Measurements from ENCODE around the gene SLC45A1.
"Not testable (repeated sequence)": the region's sequence is repeated elsewhere in the genome, so short reads cannot be mapped to it uniquely, and the experiment has no call there.

The SLC45A1 gene

DNA sequence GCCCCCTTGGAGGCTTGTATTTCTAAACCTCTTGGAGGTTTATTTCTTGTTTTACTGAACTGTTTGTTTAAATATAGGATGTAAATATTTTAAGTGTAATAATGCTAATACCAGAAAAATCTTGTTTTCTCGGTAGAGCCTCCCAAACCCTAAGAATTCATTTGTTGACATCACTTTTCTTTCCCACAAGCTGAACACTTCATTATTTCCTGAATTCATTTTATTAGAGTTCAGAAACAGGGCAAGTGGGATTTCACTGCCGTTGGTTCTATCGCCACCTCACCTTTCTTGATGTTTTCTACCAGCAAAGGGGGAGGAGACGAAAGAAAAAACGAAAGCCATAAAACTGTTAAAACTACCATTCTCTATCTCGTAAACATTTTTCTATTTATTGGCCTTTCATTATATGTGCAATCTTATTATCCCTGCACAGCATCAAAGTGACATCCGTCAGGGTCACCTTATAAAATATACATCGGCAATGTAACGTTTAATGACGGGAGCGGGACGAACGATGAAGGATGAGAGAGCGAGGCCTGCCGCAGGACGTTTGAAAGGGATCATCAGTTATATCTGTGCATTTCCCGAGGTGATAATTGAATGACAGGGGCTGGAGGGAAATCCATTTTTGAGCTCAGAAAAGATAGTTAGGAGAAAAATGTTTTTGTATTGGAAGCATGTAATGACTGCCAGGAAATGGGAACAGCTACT lies 59.5 kb downstream of the SLC45A1 start:
- no peaks in the 10 kb centered on the region for H3K9me3 ChIP-seq (replicated peaks; ENCODE audit: low read length)
- H3K4me2 ChIP-seq (ENCODE audit: low read length) = no peak overlapping the region
- H3K36me3 ChIP-seq (ENCODE audit: insufficient read depth, low read length) = peaks cover 39% of the 10 kb centered on the region
- no peak overlapping the region for H3K9ac ChIP-seq (ENCODE audit: low read depth, low read length)
- H3K4me1 ChIP-seq (ENCODE audit: control insufficient read depth, insufficient read depth, low read length) = peaks cover 61% of the 10 kb centered on the region
- no peaks in the 10 kb centered on the region for H3K27me3 ChIP-seq (ENCODE audit: control insufficient read depth, insufficient read depth, low read length)
- no peak overlapping the region for H3K4me3 ChIP-seq (ENCODE audit: low read length)

DNA sequence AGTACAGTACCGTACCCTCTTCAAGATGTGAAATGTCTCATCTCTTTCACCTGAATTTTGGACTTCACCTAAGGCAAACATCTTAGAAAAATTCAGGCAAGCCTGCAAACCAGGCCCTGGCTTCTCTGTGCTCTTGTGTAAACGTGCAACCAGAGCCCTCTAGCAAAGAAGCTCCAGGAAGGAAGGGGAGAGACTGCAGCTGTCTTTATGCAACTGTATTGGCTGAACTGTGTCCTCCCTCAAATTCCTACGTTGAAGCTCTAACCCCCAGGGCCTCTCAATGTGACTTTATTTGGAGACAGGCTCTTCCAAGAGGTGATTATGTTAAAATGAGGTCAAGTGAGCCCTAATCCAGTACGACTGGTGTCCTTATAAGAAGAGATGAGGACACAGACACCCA lies 60.3 kb downstream of the SLC45A1 start:
- Histone ChIP-seq H3K4me1 (ENCODE audit: control insufficient read depth, insufficient read depth, low read length) (peaks cover 54% of the 10 kb centered on the region), H3K9ac (ENCODE audit: low read depth, low read length) (peak overlapping the region; percentile 4), H3K9me3 (replicated peaks; ENCODE audit: low read length) (no peaks in the 10 kb centered on the region), H3K36me3 (ENCODE audit: insufficient read depth, low read length) (peaks cover 40% of the 10 kb centered on the region), H3K27me3 (ENCODE audit: control insufficient read depth, insufficient read depth, low read length) (no peaks in the 10 kb centered on the region), H3K4me3 (ENCODE audit: low read length) (no peak overlapping the region), H3K4me2 (ENCODE audit: low read length) (no peak overlapping the region)

- Histone ChIP-seq H3K36me3 (ENCODE audit: insufficient read depth, low read length) (peaks cover 41% of the 10 kb centered on the region), H3K9ac (ENCODE audit: low read depth, low read length) (peak overlapping the region; percentile 4)
Measured at GRCh38 chr1:8378981-8379470, 61.1 kb downstream of the SLC45A1 start.

GRCh38 chr1:8379513-8380186 lies 61.7 kb downstream of the SLC45A1 start:
- Histone ChIP-seq H3K9me3 (replicated peaks; ENCODE audit: low read length) (no peaks in the 10 kb centered on the region), H3K4me3 (ENCODE audit: low read length) (no peak overlapping the region), H3K27me3 (ENCODE audit: control insufficient read depth, insufficient read depth, low read length) (no peaks in the 10 kb centered on the region), H3K4me1 (ENCODE audit: control insufficient read depth, insufficient read depth, low read length) (peaks cover 47% of the 10 kb centered on the region), H3K4me2 (ENCODE audit: low read length) (no peak overlapping the region), H3K36me3 (ENCODE audit: insufficient read depth, low read length) (peaks cover 38% of the 10 kb centered on the region), H3K9ac (ENCODE audit: low read depth, low read length) (peak overlapping the region; percentile 4)

More at GRCh38 chr1:8378981-8379470, 61.1 kb downstream of the SLC45A1 start:
- Histone ChIP-seq H3K4me2 (ENCODE audit: low read length) (no peak overlapping the region), H3K4me3 (ENCODE audit: low read length) (no peak overlapping the region), H3K9me3 (replicated peaks; ENCODE audit: low read length) (no peaks in the 10 kb centered on the region), H3K27me3 (ENCODE audit: control insufficient read depth, insufficient read depth, low read length) (no peaks in the 10 kb centered on the region), H3K4me1 (ENCODE audit: control insufficient read depth, insufficient read depth, low read length) (peaks cover 47% of the 10 kb centered on the region)

GRCh38 chr1:8380310-8380709 lies 62.4 kb downstream of the SLC45A1 start:
- H3K4me1 ChIP-seq (ENCODE audit: control insufficient read depth, insufficient read depth, low read length) = peaks cover 48% of the 10 kb centered on the region
- H3K9ac ChIP-seq (ENCODE audit: low read depth, low read length) = not testable (repeated sequence)

DNA sequence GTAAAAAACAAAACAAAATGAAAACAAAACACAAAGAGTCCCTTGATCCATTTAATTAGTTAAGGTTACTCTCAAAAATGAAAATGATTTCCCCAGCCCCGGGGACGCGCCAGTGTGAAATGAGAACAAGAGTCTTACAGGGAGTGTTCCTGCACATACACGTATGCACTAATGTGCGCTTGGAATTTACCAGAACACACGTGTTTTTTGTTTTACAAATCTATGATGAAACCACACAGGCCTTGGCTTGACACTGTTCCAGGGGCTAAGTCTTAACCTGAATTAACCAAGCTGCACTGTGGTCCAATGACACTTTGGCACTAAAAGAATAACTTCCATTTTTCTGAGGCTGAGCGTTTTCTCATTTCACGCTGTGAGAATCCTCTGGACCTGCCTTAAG lies 63.7 kb downstream of the SLC45A1 start:
- Histone ChIP-seq H3K4me3 (ENCODE audit: low read length) (no peak overlapping the region), H3K4me2 (ENCODE audit: low read length) (peak overlapping the region; percentile 5), H3K4me1 (ENCODE audit: control insufficient read depth, insufficient read depth, low read length) (peaks cover 50% of the 10 kb centered on the region), H3K9ac (ENCODE audit: low read depth, low read length) (no peak overlapping the region), H3K27me3 (ENCODE audit: control insufficient read depth, insufficient read depth, low read length) (no peaks in the 10 kb centered on the region), H3K9me3 (replicated peaks; ENCODE audit: low read length) (no peaks in the 10 kb centered on the region), H3K36me3 (ENCODE audit: insufficient read depth, low read length) (peaks cover 42% of the 10 kb centered on the region)

More at GRCh38 chr1:8380310-8380709, 62.4 kb downstream of the SLC45A1 start:
- not testable (repeated sequence) for H3K9me3 ChIP-seq (replicated peaks; ENCODE audit: low read length); H3K27me3 ChIP-seq (ENCODE audit: control insufficient read depth, insufficient read depth, low read length); H3K4me2 ChIP-seq (ENCODE audit: low read length); H3K4me3 ChIP-seq (ENCODE audit: low read length)
- peaks cover 40% of the 10 kb centered on the region for H3K36me3 ChIP-seq (ENCODE audit: insufficient read depth, low read length)

DNA sequence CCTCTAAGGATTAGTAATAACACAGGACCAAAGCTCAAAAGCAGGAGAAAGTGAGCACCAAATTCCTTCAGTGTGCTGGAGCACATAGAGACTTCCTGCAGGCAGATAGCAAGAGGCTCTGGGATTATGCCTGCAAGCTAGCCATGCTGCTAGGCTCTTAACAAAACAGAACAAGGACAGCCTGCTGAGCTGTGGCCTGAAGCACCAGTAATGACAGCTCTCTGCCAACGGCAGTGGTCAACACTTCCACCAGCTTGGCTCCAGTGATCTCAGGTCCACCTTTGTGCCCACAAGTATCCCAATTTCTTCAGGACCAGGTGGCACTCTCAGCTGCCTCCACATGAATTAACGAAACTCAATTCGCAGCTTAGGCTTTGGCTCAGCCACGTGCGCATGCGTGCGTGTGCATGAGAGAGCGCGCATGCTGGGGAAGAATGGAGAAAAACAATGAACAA lies 64.2 kb downstream of the SLC45A1 start:
- no peak overlapping the region for H3K9ac ChIP-seq (ENCODE audit: low read depth, low read length)
- no peaks in the 10 kb centered on the region for H3K27me3 ChIP-seq (ENCODE audit: control insufficient read depth, insufficient read depth, low read length)
- peak overlapping the region; percentile 5 for H3K4me2 ChIP-seq (ENCODE audit: low read length)
- H3K4me1 ChIP-seq (ENCODE audit: control insufficient read depth, insufficient read depth, low read length) = peaks cover 50% of the 10 kb centered on the region
- H3K4me3 ChIP-seq (ENCODE audit: low read length) = no peak overlapping the region
- peaks cover 42% of the 10 kb centered on the region for H3K36me3 ChIP-seq (ENCODE audit: insufficient read depth, low read length)
- H3K9me3 ChIP-seq (replicated peaks; ENCODE audit: low read length) = no peaks in the 10 kb centered on the region

- no peak overlapping the region for H3K4me3 ChIP-seq (ENCODE audit: low read length)
Measured at GRCh38 chr1:8382608-8383505, 64.9 kb downstream of the SLC45A1 start.

GRCh38 chr1:8384088-8384487 lies 66.2 kb downstream of the SLC45A1 start:
- peaks cover 39% of the 10 kb centered on the region for H3K4me1 ChIP-seq (ENCODE audit: control insufficient read depth, insufficient read depth, low read length)
- H3K4me3 ChIP-seq (ENCODE audit: low read length) = no peak overlapping the region
- H3K9me3 ChIP-seq (replicated peaks; ENCODE audit: low read length) = no peaks in the 10 kb centered on the region
- peak overlapping the region; percentile 32 for H3K9ac ChIP-seq (ENCODE audit: low read depth, low read length)
- no peaks in the 10 kb centered on the region for H3K27me3 ChIP-seq (ENCODE audit: control insufficient read depth, insufficient read depth, low read length)
- H3K4me2 ChIP-seq (ENCODE audit: low read length) = peak overlapping the region; percentile 10
- H3K36me3 ChIP-seq (ENCODE audit: insufficient read depth, low read length) = peaks cover 42% of the 10 kb centered on the region

More at GRCh38 chr1:8382608-8383505, 64.9 kb downstream of the SLC45A1 start:
- H3K4me1 ChIP-seq (ENCODE audit: control insufficient read depth, insufficient read depth, low read length) = peaks cover 50% of the 10 kb centered on the region
- H3K27me3 ChIP-seq (ENCODE audit: control insufficient read depth, insufficient read depth, low read length) = no peaks in the 10 kb centered on the region
- H3K9ac ChIP-seq (ENCODE audit: low read depth, low read length) = no peak overlapping the region
- no peaks in the 10 kb centered on the region for H3K9me3 ChIP-seq (replicated peaks; ENCODE audit: low read length)
- no peak overlapping the region for H3K4me2 ChIP-seq (ENCODE audit: low read length)
- peaks cover 35% of the 10 kb centered on the region for H3K36me3 ChIP-seq (ENCODE audit: insufficient read depth, low read length)

DNA sequence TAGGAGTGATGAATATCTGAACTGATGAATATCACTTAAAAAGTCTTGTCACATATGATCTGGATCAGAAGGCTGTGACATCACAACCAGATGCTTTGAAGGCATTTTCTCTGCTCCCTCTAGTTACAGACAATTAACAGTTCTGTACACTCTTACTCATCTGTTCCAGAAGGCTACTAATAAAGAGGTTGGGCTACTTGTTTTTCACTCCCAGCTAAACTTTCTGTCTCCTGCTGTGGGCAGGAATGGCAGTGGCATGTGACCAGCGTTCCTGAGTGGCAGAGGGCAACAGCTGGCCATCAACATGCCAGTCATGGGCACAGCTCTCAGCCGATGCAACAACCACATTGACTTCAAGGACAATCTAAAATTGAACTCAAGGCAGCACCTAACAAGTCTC lies 66.7 kb downstream of the SLC45A1 start:
- Histone ChIP-seq H3K4me3 (ENCODE audit: low read length) (no peak overlapping the region), H3K9me3 (replicated peaks; ENCODE audit: low read length) (no peaks in the 10 kb centered on the region), H3K27me3 (ENCODE audit: control insufficient read depth, insufficient read depth, low read length) (no peaks in the 10 kb centered on the region), H3K36me3 (ENCODE audit: insufficient read depth, low read length) (peaks cover 45% of the 10 kb centered on the region), H3K4me1 (ENCODE audit: control insufficient read depth, insufficient read depth, low read length) (peaks cover 34% of the 10 kb centered on the region), H3K4me2 (ENCODE audit: low read length) (peak overlapping the region; percentile 10), H3K9ac (ENCODE audit: low read depth, low read length) (peak overlapping the region; percentile 32)

- Histone ChIP-seq H3K4me1 (ENCODE audit: control insufficient read depth, insufficient read depth, low read length) (peaks cover 30% of the 10 kb centered on the region), H3K27me3 (ENCODE audit: control insufficient read depth, insufficient read depth, low read length) (no peaks in the 10 kb centered on the region), H3K4me3 (ENCODE audit: low read length) (no peak overlapping the region), H3K36me3 (ENCODE audit: insufficient read depth, low read length) (peaks cover 47% of the 10 kb centered on the region), H3K9me3 (replicated peaks; ENCODE audit: low read length) (no peaks in the 10 kb centered on the region), H3K4me2 (ENCODE audit: low read length) (no peak overlapping the region), H3K9ac (ENCODE audit: low read depth, low read length) (no peak overlapping the region)
Measured at GRCh38 chr1:8386247-8386646, 68.3 kb downstream of the SLC45A1 start.

Measured in skeletal muscle satellite cell (primary cell).